NCI-H187 (cell line): ENCODE data around the gene LRRC40.
"Not testable (repeated sequence)": the region's sequence is repeated elsewhere in the genome, so short reads cannot be mapped to it uniquely, and the experiment has no call there.

Experiments used
- DNase-seq, 2 experiments: peaks; one replicate each; lab custom pipeline; 2025; lab: John Stamatoyannopoulos, UW

The LRRC40 gene

DNA sequence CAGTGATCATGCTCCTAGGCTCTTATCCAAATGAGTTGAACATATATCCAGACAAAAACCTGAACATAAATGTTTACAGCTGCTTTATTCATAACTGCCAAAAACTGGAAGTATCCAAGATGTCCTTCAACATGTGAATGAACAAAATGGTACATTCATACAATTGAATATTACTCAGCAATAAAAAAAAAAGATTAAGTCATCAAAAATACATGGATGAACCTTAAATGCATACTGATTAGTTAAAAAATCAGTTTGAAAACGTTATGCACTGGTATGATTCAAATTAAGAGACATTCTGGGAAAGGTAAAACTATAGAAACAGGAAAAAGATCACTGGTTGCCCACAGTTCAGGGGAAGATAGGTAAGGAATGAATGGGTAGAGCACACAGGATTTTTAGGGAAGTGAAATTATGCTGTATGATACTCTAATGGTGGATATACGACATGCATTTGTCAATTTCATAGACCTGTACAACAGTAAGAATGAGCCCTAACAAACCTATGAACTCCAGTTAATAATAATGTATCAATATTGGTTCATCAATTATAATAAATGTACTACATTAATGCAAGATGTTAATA, 3.1 kb downstream of the LRRC40 start:
- DNase-seq: no peak

DNA sequence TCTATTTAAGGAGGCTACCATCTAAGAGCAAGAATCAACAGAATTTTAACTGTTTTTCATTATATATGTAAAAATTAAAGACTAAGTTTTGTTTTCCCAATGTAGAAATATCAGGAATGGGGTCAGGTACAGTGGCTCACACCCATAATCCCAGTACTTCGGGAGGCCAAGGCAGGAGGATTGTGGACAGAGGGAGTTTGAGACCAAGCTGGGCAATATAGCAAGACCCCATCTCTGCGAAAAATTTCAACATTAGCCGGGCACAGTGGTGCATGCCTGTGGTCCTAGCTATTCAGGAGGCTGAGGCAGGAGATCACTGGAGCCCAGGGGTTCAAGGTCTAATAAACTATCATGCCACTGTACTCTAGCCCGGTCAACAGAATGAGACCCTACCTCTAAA, 5.3 kb downstream of the LRRC40 start:
- no peak for DNase-seq

DNA sequence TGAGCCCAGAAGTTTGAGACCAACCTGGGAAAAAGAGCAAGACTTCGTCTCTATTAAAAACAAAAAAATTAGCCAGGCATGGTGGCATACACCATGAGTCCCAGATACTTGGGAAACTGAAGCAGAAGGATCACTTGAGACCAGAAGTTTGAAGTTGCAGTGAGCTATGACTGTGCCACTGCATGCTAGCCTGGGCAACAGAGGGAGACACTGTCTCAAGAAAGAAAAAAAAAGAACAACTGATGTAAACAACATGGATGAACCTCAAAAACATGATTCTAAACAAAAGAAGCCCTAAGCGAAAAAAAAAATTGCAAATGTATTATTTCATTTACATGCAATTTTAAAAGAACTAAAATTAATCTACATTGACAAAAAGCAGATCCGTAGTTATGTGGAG, 9.0 kb downstream of the LRRC40 start:
- DNase-seq: no peak

DNA sequence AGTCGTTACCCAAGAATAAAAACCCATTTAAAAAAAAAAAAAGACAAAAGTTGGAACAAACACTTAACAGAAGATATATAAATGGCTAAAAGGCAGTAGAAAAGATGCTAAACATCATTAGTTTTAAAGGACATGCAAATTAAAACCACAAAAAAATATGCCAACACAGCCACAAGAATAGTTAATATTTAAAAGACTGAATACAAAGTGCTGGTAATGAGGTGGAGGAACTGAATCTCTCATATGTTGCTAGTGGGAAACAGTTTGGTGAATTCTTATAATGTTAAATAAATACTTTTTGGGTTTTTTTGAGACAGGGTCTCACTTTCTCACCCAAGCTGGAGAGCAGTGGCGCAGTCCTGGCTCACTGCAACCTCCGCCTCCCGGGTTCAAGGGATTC, 10.0 kb downstream of the LRRC40 start:
- no peak for DNase-seq

DNA sequence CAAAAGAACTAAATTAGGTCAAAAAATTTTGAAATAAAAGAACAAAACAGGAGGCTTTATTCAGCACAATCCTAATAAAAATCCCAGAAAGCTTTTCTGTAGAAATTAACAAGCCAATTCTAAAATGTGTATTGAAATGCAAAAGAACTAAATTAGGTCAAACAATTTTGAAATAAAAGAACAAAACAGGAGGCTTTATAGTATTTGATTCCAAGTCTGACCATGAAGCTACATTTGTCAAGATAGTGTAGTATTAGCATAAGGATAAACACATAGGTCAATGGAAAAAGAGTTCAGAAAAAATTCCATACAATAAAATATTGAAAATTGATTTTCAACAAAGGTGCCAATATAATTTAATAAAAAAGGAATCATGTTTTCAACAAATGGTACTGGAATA, 10.8 kb downstream of the LRRC40 start:
- no peak for DNase-seq

DNA sequence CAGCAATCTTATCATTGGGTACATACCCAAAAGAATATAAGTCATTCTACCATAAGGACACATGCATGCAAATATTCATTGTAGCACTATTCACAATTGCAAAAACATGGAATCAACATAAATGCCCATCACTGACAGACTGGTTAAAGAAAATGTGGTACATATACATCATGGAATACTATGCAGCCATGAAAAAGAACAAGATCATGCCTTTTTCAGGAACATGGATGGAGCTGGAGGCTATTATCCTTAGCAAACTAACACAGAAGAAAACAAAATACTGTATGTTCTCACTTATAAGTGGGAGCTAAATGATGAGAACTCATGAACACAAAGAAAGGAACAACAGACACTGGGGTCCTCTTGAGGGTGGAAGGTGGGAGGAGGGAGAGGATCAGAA, 12.9 kb downstream of the LRRC40 start:
- DNase-seq: not testable (repeated sequence)

DNA sequence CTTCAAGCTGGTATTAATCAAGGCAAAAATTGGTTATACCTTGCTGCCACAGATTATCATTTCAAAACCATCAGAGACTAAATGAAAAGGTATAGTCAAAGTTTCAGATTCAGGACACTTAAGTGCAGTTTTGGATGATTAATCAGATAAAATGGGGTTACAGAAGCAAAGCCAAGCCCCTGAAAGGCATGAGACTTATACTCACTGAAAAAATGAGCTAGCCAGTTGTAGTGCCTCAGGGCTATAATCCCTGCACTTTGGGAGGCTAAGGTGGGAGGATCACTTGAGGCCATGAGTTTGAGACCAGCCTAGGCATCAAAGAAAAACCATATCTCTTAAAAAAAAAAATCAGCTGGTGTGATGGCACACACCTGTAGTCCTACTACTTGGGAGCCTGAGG, 15.2 kb downstream of the LRRC40 start:
- no peak for DNase-seq

DNA sequence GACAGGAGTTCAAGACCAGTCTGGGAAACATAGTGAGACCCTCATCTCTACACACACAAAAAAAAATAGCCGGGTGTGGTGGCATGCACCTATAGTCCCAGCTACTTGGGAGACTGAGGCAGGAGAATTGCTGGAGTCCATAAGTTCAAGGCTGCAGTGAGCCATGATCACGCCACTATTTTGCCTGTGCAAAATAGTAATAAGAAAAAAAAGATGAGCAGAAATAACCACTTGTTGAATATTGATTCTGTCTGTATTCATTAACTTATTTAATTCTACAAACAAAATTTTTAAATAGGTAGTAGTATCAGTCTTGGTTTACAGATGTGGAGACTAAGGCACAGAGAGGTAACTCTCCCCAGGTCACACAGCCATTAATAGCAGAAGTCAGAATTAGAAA, 16.9 kb downstream of the LRRC40 start:
- DNase-seq: no peak

DNA sequence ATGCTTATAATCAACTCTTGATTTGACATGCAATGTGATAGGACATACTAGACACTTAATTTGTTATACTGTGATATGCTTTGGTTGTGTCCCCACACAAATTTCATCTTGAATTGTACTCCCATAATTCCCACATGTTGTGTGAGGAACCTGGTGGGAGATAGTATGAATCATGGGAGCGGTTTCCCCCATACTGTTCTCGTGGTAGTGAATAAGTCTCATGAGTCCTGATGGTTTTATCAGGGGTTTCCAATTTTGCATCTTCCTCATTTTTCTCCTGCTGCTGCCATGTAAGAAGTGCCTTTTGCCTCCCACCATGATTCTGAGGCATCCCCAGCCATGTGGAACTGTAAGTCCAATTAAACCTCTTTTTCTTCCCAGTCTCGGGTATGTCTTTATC, 20.2 kb downstream of the LRRC40 start:
- DNase-seq: not testable (repeated sequence)

DNA sequence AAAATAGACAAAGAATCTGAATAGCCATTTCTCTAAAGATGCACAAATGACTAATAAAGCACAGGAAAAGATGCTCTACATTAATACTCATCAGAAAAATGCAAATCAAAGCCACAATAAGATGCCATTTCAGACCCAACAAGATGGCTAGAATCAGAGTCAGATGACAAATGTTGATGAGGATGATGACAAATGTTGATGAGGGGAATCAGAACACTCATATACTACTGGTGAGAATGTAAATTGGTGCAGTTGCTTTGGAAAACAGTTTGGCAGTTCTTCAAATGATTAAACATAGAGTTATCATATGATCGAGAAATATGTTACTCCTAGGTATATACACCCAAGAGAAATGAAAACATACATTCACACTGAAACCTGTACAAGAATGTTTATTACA, 33.9 kb downstream of the LRRC40 start:
- no peak for DNase-seq

DNA sequence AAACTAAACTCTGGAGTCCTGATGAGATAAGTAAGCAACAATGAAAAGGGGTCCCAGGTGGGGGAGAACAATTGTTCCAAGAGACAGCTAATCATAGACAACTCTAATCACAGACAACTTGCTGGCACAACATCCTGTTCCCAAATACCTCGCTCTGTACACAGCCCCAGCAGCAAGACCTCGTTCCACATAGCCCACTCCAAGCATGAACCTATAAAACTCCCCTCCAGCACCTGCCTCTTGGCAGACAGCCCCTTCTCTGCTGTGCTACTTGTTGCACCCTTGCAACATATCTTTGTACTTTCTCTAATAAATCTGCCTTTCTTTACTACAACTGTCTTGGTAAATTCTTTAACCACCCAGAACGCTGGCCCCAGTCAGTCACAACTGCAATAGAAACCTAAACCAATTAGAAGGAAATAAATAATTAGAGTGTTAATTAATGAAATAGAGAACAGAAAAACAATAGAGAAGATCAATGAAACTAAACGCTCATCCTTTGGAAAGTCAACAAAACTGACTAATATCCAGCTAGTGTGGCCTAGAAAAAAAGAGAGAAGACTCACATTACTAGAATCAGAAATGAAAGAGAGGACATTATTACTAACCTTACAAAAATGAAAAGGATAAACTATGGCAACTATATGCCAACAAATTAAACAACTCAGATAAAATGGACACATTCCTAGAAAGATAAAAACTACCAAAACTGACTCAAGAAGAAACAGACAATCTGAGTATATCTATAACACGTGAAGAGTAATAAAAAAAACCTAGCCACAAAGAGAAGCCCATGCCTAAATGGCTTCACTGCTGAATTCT, 36.1 kb downstream of the LRRC40 start:
- DNase-seq: no peak

DNA sequence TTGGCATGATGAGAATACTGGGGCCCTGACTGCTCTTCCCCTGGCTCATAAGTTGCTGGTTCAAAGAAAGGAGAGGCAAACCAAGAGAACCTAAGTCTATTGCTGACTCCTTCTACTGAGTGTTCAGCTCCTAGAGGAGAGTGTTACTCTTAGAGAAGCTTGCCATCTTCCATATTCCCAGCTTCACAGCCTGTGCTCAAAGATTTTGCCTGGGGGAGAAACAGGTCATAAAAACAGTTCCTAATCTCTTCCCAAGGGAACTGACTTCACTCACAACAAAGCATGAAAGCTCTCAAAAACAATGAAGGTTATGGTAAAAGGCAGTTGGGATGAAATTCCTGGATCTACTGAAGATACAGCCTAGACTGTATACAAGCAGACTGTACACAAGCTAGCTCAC, 37.1 kb downstream of the LRRC40 start:
- DNase-seq: no peak

DNA sequence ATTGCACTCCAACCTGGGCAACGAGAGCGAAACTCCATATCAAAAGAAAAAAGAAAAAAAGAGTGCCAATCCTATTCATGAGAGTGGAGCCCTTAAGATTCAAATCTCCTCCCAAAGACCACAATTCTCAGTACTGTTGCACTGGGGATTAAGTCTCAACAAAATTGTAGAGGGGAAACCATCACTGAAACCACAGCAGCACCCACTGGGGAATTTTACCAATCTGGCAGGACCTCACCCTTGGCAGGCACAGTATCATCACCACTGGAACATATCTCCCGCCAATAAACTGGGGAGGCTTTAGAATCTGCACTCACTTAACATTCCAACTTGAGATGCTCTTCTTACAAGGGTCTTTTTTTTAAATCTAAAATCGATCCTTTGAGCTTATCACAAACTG, 41.0 kb downstream of the LRRC40 start:
- no peak for DNase-seq

DNA sequence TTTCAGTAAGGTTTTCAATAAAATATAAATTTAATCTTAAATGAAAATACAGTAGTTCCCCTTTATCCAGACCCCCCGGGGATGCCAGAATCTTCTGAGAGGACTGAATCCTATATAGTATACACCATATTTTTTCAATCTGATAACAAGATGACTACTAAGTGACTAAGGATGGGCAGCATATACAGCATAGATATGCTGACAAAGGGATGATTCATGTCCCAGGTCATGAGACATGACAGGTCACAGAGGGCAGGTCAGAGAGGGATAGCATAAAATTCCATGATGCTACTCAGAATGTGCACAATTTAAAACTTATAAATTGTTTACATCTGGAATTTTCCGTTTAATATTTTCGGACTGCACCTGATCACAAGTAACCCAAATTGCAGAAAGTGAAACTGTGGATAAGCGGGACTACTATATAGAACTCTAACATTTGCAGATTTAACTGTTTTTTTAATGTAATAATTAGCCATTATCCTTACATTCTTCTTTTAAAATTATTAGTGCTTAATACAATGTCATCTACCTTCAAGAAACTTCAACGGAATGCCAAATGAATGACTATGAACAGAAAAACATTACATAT, 48.8 kb downstream of the LRRC40 start:
- DNase-seq: no peak

DNA sequence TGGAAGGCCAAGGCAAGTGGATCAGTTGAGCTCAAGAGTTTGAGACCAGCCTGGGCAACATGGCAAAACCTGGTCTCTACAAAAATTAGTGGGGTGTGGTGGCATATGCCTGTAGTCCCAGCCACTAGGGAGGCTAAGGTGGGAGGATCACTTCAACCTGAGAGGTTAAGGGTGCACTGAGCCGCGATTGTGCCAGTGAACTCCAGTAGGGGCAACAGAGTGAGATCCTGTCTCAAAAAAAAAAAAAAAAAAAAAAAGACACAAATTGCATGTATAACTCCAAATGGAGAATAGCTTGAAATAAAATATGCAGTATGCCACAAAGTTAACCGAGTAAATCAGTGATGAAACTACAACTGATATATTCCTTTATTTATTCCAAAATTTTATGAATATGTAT, 51.6 kb downstream of the LRRC40 start:
- no peak for DNase-seq

DNA sequence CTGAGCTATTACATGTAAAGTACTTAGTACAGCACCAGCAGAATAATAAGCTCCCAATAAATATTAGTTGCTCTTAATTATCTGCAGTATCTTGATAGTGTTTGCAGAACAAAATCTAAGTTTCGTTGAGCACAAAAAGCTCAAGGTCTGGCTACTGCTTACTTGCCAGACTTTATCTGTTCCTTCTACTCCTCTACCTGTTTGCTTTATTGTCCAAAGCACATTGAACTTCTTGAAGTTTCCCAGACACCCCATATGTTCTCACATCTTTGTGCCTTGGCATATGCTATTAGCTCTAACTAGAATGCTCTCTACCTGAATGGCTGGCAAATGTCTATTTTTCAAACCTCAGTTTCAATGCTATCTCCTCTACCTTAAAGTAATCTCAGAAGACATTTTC, 54.9 kb downstream of the LRRC40 start:
- DNase-seq: no peak

DNA sequence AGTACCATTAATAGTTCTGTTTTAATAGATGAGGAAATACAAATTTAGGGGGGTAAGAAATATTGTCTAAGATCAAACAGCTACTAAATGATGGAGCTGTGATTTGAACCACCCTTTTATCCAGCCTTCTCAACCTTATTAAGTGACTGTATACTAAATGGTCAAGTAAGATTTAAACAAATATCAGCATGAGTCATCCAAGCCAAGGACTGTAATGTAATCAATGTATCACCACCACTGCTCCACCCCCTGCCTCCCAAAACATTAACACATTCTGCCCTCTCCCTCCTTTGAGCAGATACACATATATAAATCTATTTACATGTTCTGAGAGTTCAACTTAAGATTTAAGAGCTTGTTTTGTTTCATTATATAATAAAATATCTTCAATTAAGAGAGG, 58.9 kb downstream of the LRRC40 start:
- no peak for DNase-seq

DNA sequence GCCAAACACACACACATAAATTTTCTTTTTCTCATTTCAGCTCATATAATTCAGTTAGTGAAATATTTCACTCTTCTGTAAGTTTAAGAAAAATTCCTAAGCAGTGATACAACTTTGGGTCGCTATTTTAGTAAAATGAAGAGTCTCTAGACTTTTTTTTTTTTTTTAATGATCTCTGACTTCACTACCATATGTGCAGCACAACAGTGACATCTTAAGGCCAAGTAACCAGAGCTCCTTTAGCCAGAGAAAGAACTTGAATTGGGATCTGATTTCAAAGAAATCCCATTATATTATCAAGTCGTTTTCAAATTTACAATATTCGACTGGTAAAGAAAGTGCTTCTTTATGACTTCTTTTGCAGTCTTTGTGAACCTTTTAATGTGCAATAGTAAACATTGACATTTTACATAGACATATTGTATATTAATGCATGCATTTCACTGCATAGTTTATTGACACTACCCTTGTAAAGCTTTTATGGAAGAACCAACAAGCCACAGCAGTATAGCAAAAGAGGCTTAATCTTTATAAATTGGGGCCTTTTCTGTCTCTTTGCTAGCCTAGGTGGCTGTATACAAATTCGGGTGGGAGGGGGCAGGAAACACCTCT, 62.2 kb downstream of the LRRC40 start:
- DNase-seq: no peak

DNA sequence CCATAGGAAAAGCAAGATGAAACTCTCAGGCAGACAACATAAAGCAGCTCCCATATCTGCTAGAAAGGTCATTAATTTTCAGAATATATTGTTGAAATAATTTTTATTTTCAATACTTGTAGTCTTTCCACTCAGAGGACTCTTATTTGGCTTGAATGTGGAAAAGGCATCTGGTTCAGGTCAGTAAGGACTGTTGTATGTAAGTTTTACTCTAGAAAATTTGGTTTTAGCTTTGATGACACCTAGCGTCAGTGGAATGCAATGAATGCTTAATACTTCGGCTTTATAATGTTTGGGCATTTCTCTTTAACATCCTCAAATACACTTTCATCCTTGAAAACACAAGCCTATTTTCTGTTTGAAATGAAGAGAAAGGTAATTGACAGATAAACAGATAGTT, 63.3 kb downstream of the LRRC40 start:
- no peak for DNase-seq

DNA sequence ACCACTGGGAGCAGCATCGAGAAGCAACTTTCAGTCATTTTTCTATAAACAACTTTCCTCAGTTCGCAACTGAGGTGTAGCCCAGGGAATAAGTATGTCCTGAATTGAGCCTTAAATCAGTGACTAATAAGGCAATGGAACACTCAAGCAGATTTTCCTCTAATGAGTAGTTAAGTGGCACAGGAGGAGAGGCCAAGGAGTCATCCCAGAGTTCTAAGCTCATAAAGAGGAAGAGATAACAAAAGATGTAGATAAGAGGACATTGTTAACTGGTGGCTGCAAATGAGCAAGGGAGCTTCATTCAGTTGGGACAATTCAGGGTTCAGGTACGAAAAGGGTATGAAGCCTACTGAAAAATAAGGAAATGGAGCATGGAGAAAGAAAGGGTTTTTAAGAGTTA, 64.5 kb downstream of the LRRC40 start:
- no peak for DNase-seq

DNA sequence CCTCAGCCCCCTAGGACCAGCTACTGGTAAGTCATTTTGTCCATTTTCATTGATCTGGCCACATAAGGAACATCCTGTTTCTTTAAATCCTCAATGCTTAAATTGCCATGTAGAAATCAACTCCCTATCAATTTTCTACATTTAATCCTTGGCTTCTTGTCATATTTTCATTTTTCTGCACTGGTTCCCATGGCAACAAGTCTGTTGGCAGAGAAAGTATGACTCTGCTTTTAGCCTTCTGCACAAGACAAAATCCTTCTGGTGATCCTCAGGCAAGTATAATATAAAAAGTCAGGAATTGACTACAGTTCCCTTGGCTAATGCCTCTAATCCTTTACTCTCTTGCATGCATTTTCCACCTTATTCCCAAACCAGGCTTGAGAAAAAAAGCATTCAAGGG, 65.0 kb downstream of the LRRC40 start:
- no peak for DNase-seq

DNA sequence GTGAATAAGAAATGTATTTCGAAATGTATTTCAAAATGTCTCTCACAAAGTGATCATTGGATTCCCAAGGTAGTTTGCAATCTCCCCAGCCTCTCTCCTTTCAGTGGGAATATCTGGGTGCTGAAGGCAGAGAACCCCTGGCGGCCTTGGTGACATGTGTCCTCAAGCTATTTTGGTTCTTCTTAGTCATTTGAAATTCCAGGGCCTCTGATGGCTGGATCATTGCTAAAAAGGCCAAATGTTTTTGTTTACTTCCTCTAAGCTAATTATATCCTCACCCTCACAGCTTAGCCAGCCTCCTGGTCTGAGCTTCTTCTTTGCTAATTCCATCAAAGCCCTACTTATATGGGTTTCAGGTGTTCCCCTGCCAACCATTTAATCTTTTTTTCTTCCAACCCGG, 71.2 kb downstream of the LRRC40 start:
- DNase-seq: no peak

DNA sequence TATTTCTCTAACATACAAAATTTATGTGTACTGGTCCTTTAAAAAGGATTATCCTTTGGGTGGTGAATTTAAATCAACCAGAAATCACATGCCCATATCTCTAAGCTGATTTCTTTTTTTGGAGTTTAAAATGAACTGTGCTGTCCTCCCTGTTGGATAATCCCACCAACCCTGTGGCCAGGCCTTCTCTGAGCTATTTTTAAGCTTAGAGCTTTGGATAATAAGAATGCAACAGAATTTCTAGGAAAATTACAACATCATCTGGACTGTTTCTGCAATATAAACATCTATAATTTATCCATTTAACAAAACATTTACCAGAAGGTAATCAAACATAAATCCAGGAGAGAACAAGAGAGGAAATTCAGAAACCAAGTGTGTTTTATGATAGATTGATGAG, 88.3 kb downstream of the LRRC40 start:
- DNase-seq: no peak
